Skeletal muscle cell (primary cell): Measurements from ENCODE around the gene DST.
"Not testable (repeated sequence)": the region's sequence is repeated elsewhere in the genome, so short reads cannot be mapped to it uniquely, and the experiment has no call there.

ENCODE experiments used
- DNase-seq: peaks from one replicate; pipeline ENCODE4 v3.0.0-alpha.2; 2010; ENCODE audit warnings: low read depth
- H3K4me3 ChIP-seq: 2 replicates; pipeline ENCODE4 v1.5.1; 2011; ENCODE audit warnings: low read depth, mild to moderate bottlenecking, control low read depth, low read length, moderate library complexity

The DST gene

GRCh38 chr6:56667336-56667735, 24.6 kb upstream of the DST start:
- no peak for DNase-seq
- H3K4me3 ChIP-seq = no peak overlapping the region

- DNase-seq = no peak
- no peak overlapping the region for H3K4me3 ChIP-seq
These were observed 21.3 kb upstream of the DST start for GRCh38 chr6:56664029-56664428.

- DNase-seq = no peak
- H3K4me3 ChIP-seq = no peak overlapping the region
These were observed 20.7 kb upstream of the DST start for GRCh38 chr6:56663344-56663743.

- not testable (repeated sequence) for H3K4me3 ChIP-seq, DNase-seq
These were observed 18.6 kb upstream of the DST start for GRCh38 chr6:56661338-56661737.

- H3K4me3 ChIP-seq = no peak overlapping the region
- DNase-seq = no peak
These were observed 17.7 kb upstream of the DST start for GRCh38 chr6:56660381-56660730.

- no peak for DNase-seq
- H3K4me3 ChIP-seq = no peak overlapping the region
These were observed 17.2 kb upstream of the DST start for GRCh38 chr6:56659721-56660380.

GRCh38 chr6:56658326-56658725, 15.6 kb upstream of the DST start:
- no peak overlapping the region for H3K4me3 ChIP-seq
- no peak for DNase-seq

GRCh38 chr6:56657354-56657753, 14.7 kb upstream of the DST start:
- DNase-seq = no peak
- no peak overlapping the region for H3K4me3 ChIP-seq

GRCh38 chr6:56656466-56656865, 13.8 kb upstream of the DST start:
- DNase-seq = no peak
- H3K4me3 ChIP-seq = no peak overlapping the region

- no peak overlapping the region for H3K4me3 ChIP-seq
- no peak for DNase-seq
These were observed 13.3 kb upstream of the DST start for GRCh38 chr6:56655996-56656395.

GRCh38 chr6:56655249-56655648, 12.6 kb upstream of the DST start:
- no peak overlapping the region for H3K4me3 ChIP-seq
- DNase-seq = no peak

GRCh38 chr6:56652994-56653393, 10.3 kb upstream of the DST start:
- no peak overlapping the region for H3K4me3 ChIP-seq
- peak; percentile 52 for DNase-seq

GRCh38 chr6:56652231-56652630, 9.5 kb upstream of the DST start:
- H3K4me3 ChIP-seq = no peak overlapping the region
- no peak for DNase-seq

- no peak overlapping the region for H3K4me3 ChIP-seq
- DNase-seq = no peak
These were observed 7.5 kb upstream of the DST start for GRCh38 chr6:56650191-56650590.

GRCh38 chr6:56649782-56650181, 7.1 kb upstream of the DST start:
- peak; percentile 44 for DNase-seq
- H3K4me3 ChIP-seq = no peak overlapping the region

GRCh38 chr6:56649053-56649769, 6.5 kb upstream of the DST start:
- no peak for DNase-seq
- H3K4me3 ChIP-seq = no peak overlapping the region

- no peak overlapping the region for H3K4me3 ChIP-seq
- no peak for DNase-seq
These were observed 4.6 kb upstream of the DST start for GRCh38 chr6:56647172-56647762.

- no peak for DNase-seq
- no peak overlapping the region for H3K4me3 ChIP-seq
These were observed 1.7 kb upstream of the DST start for GRCh38 chr6:56644366-56644765.

GRCh38 chr6:56643379-56644089, 845 bp upstream of the DST start:
- no peak overlapping the region for H3K4me3 ChIP-seq
- no peak for DNase-seq

- no peak overlapping the region for H3K4me3 ChIP-seq
These were observed 2.3 kb downstream of the DST start for GRCh38 chr6:56640374-56640773.

More at GRCh38 chr6:56640374-56640773, 2.3 kb downstream of the DST start:
- no peak for DNase-seq
